ENCODE results near the gene L3MBTL3. TPM values are rescaled to one million over a fixed set of nuclear protein-coding genes. Genes with fewer than 3 reads are reported as not detected.

Gene L3MBTL3
- total and polyA plus RNA-seq, 7 donors: 2.1 to 10.4 (median 4.2) TPM

DNA sequence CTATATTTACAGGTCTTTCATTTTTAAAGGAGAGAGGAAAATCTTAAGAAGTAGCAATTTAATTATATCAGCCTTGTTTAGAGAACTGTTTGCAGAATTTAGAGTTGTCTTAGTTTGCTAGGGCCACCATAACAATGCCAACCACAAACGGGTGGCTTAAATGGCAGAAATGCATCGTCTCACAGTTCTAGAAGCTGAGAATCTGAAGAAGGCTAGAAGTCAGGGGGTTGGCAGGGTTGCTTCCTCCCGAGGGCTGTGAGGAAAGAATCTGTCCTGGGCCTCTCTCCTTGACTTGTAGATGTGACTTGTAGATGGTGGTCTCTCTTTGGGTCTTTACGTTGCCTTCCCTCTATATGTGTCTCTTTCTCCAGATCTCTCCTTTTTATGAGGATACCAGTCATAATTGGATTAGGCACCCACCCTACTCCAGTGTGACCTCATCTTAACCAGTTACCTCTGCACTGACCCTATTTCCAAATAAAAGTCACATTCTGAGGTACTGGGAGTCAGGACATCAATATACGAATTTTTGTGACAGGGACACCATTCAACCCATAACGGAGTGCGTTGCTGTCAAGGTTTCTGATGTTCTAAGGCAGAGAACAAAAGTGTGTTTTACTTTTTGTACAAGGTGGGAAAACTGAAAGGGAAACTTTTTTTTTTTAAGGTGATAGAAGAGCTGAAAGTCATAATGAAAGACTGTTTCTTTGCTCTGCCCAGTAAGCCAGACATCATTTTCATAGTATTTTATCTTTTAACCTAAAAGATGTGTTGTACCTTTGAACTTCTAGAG lies 119.9 kb downstream of the L3MBTL3 start:
- WGBS, 2 donors: 81 to 82% methylated on average over 7 of the region's 7 CpGs
- TF ChIP-seq, protein P1, sequence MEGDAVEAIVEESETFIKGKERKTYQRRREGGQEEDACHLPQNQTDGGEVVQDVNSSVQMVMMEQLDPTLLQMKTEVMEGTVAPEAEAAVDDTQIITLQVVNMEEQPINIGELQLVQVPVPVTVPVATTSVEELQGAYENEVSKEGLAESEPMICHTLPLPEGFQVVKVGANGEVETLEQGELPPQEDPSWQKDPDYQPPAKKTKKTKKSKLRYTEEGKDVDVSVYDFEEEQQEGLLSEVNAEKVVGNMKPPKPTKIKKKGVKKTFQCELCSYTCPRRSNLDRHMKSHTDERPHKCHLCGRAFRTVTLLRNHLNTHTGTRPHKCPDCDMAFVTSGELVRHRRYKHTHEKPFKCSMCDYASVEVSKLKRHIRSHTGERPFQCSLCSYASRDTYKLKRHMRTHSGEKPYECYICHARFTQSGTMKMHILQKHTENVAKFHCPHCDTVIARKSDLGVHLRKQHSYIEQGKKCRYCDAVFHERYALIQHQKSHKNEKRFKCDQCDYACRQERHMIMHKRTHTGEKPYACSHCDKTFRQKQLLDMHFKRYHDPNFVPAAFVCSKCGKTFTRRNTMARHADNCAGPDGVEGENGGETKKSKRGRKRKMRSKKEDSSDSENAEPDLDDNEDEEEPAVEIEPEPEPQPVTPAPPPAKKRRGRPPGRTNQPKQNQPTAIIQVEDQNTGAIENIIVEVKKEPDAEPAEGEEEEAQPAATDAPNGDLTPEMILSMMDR (IDR thresholded peaks at IDR 0.05): no peak
- TF ChIP-seq POLR2A (IDR thresholded peaks at IDR 0.05): no peak
- no peak for TF ChIP-seq POLR2AphosphoS5 (IDR thresholded peaks at IDR 0.05)
- no peak for TF ChIP-seq EP300 (IDR thresholded peaks at IDR 0.05)
- H3K4me1 ChIP-seq: no peaks in the 10 kb centered on the region
- intact Hi-C loops (cut with DNase I): no loop called here
- H3K9me3 ChIP-seq: no peaks in the 10 kb centered on the region
- no peaks in the 10 kb centered on the region for H3K36me3 ChIP-seq
- H3K27me3 ChIP-seq: no peaks in the 10 kb centered on the region
- no peak overlapping the region for H3K27ac ChIP-seq
- H3K4me3 ChIP-seq: no peak overlapping the region
- DNase-seq: no peak

DNA sequence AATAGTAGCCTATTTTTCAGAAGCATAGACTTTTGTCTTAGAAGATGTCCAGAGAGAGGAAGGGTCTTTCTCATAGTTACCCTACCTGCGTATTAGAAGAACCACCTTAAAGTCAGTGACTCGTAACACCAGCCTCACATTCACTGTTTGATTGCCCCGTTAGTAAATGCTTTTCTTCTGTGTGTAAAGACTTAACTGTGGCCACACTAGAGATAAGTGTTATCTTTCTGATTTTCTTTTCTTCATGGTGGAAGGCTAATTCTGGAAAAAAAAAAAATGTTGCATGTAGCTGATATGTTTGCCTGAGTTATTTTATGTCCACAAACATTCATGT lies 120.5 kb downstream of the L3MBTL3 start:
- no peaks in the 10 kb centered on the region for H3K27me3 ChIP-seq
- intact Hi-C loops (cut with DNase I): no loop called here
- H3K4me1 ChIP-seq: no peaks in the 10 kb centered on the region
- TF ChIP-seq EP300 (IDR thresholded peaks at IDR 0.05) (no peak), POLR2AphosphoS5 (IDR thresholded peaks at IDR 0.05) (no peak)
- TF ChIP-seq, protein P1 (IDR thresholded peaks at IDR 0.05): no peak
- H3K36me3 ChIP-seq: no peaks in the 10 kb centered on the region
- no peak overlapping the region for H3K27ac ChIP-seq
- H3K4me3 ChIP-seq: no peak overlapping the region
- DNase-seq: no peak
- no peaks in the 10 kb centered on the region for H3K9me3 ChIP-seq
- WGBS, 2 donors: 78 to 80% methylated on average over 3 of the region's 3 CpGs

DNA sequence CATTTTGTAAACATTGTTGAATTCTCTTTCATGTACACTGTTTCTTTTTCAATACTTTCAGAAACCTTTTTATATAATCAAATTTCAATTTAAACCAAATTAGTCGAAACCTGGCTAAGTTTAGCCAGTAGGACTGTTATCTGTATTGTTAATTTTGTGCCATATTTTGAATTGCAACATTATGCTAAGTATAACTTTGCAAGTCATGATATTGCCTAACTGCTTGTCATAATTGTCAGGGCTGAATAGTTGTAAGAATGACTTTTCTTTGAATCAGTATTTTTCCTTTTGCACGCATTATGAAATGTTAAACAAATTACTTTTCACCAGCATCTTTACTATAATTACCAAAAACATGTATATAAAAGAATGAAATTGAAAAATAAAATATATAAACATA lies 121.7 kb downstream of the L3MBTL3 start:
- no peaks in the 10 kb centered on the region for H3K9me3 ChIP-seq
- WGBS, 2 donors: 90 to 95% methylated on average over 2 of the region's 2 CpGs
- H3K4me3 ChIP-seq: no peak overlapping the region
- H3K27ac ChIP-seq: no peak overlapping the region
- no peak for DNase-seq
- no peaks in the 10 kb centered on the region for H3K4me1 ChIP-seq
- H3K27me3 ChIP-seq: no peaks in the 10 kb centered on the region
- intact Hi-C loops (cut with DNase I): no loop called here
- TF ChIP-seq POLR2AphosphoS5 (IDR thresholded peaks at IDR 0.05) (no peak), EP300 (IDR thresholded peaks at IDR 0.05) (no peak), POLR2A (IDR thresholded peaks at IDR 0.05) (no peak)
- TF ChIP-seq, protein P1 (IDR thresholded peaks at IDR 0.05): no peak
- H3K36me3 ChIP-seq: no peaks in the 10 kb centered on the region

DNA sequence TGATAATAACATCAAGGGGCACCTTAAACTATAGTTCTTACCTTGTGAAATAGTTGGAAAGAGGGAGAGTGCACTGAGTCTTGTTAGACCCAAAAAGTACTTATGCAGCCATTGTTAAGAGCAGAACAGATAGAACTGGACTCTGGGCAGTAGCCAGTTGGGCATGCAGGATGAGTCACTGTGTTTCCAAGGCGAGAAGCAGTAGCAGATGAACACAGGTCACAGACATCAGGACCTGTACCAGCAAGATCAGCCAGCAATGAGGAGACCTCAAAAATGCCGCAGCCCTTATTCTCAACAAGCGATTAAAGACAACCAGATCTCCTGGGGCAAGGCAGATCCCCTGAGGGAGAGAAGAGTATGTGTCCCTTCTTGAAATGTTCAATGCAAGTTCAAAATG lies 125.3 kb downstream of the L3MBTL3 start:
- TF ChIP-seq POLR2A (IDR thresholded peaks at IDR 0.05) (no peak), EP300 (IDR thresholded peaks at IDR 0.05) (no peak), POLR2AphosphoS5 (IDR thresholded peaks at IDR 0.05) (no peak)
- TF ChIP-seq, protein P1 (IDR thresholded peaks at IDR 0.05): no peak
- Histone ChIP-seq H3K27ac (no peak overlapping the region), H3K9me3 (no peaks in the 10 kb centered on the region), H3K4me3 (no peak overlapping the region), H3K36me3 (no peaks in the 10 kb centered on the region), H3K27me3 (no peaks in the 10 kb centered on the region), H3K4me1 (no peaks in the 10 kb centered on the region)
- DNase-seq: no peak
- WGBS, 2 donors: 96 to 97% methylated on average over 3 of the region's 3 CpGs
- intact Hi-C loops (cut with DNase I): no loop called here

DNA sequence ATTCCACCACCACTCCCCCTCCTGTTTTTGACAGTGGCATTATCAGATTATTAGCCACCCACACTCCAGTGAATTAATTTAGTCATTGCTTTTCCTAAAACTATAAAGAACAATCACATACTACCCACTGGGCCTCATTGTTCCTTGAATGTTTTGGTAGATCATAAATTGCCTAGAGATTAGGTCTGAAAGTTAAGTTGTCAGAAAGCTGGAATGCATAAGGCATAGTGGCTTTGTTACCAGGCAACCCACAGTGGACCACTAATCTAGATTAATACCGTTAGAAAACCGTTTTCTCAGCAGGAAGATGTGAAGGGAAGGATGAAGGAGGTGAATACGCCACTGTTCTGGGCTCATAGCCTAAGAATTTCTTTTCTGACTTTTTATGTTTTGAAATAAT lies 128.7 kb downstream of the L3MBTL3 start:
- Histone ChIP-seq H3K4me3 (no peak overlapping the region), H3K4me1 (no peaks in the 10 kb centered on the region), H3K36me3 (no peaks in the 10 kb centered on the region), H3K27ac (no peak overlapping the region), H3K27me3 (no peaks in the 10 kb centered on the region), H3K9me3 (no peaks in the 10 kb centered on the region)
- DNase-seq: no peak
- TF ChIP-seq POLR2A (IDR thresholded peaks at IDR 0.05): no peak
- TF ChIP-seq, protein P1 (IDR thresholded peaks at IDR 0.05): no peak
- no peak for TF ChIP-seq POLR2AphosphoS5 (IDR thresholded peaks at IDR 0.05)
- no peak for TF ChIP-seq EP300 (IDR thresholded peaks at IDR 0.05)
- 90 to 91% methylated on average over 3 of the region's 3 CpGs for WGBS, 2 donors
- intact Hi-C loops (cut with DNase I): no loop called here
